ENCODE data around the gene PATJ.
"Not testable (repeated sequence)": the region's sequence is repeated elsewhere in the genome, so short reads cannot be mapped to it uniquely, and the experiment has no call there.

The PATJ gene

DNA sequence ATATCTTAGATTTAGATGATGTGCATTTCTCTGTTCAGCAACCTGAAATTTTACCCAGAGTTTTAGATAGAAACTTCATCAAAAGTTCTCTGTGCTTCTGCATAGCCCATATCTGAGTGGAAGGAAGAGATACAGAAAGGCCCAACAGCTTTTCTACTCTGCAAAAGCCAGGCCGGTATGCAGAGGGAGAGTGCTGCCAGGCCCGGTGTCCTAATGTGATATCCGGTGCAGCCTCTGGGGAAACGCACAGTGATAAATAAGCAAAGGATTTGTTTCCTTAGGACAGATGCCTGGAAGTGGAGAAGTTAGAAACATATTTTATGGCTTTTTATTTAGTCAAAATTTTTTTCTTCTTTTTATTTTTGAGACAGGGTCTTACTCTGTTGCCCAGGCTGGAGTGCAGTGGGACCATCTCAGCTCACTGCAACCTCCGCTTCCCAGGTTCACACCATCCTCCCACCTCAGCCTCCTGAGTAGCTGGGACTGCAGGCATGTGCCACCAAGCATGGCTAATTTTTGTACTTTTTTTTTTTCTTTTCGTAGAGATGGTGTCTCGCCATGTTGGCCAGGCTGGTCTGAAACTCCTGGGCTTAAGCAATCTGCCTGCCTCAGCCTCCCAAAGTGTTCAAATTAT, 145.8 kb downstream of the PATJ start:
- no peak for DNase-seq

DNA sequence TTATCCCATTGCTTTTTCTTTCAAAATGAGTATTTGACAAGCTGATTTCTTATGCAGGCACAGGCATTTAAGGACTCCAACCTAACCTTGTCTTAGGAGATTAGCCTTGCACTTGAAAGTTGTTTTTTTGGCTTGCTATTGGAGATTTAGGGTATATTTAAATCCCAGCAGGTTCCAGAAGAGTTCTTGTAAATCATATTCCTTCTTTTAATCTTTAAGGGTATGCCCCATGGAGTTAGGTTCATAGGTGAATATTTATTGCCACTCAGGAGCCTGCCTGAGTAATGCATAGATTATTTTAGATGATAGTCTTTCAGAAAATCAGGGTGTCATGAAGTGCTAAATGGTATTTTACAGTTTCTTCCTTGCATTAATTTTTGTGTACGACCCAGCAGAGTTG, 146.5 kb downstream of the PATJ start:
- no peak for DNase-seq

GRCh38 chr1:61890435-61890834, 148.2 kb downstream of the PATJ start:
- not testable (repeated sequence) for DNase-seq

DNA sequence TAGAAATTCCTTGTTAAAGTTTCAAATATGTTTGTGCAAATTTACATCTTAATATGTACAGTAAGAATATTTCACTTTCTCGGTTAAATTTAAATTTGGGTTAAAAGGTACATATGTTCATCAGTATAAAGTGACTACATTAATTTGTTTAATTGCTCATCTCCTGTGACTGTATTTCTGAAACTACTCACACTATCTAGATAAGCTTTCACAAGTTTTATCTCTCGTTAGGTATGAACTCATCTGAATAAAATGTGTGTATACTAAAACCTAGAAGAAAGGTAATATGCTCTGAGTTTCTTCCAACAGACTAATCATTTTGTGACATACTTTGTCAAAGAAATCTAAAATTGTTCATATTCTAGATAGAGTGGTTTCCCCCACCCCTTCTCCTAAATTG, 150.7 kb downstream of the PATJ start:
- no peak for DNase-seq

GRCh38 chr1:61894296-61894695, 152.0 kb downstream of the PATJ start:
- DNase-seq: not testable (repeated sequence)

- DNase-seq: no peak
Observed at GRCh38 chr1:61895175-61895574, 152.9 kb downstream of the PATJ start.

DNA sequence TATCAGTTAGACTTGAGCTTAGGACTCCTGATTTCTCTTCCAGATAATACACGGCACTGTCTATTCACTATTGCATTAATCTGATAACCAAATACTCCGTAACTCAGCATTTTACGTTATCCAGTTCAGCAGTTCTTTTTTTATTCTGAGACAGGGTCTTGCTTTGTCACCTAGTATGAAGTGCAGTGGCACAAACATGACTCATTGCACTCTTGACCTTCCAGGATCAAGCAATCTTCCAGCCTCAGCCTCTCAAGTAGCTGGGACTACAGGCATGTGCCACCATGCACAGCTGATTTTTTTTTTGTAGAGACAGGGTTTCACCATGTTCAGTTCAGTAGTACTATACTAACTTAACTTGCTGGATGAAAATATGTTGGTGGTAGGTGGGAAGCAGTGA, 156.4 kb downstream of the PATJ start:
- DNase-seq: no peak

- DNase-seq: no peak
Observed at GRCh38 chr1:61904354-61904753, 162.1 kb downstream of the PATJ start.

DNA sequence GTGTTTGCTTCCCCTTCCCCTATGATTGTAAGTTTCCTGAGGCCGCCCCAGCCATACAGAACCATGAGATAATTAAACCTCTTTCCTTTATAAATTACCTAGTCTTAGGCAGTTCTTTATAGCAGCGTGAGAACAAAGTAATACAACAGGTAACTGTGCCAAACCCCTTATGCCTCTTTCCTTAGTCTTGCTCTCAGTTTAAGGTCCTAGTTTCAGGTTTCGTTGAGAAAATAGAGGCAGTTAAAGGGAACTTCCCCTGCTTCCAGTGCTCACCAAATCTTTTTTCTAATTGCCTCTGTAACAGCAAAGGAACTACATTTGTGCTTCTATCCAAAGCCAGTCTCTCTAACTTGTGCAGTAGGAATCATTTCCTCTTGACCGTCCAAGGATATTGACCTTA, 164.8 kb downstream of the PATJ start:
- no peak for DNase-seq

- no peak for DNase-seq
Observed at GRCh38 chr1:61910035-61910434, 167.8 kb downstream of the PATJ start.

DNA sequence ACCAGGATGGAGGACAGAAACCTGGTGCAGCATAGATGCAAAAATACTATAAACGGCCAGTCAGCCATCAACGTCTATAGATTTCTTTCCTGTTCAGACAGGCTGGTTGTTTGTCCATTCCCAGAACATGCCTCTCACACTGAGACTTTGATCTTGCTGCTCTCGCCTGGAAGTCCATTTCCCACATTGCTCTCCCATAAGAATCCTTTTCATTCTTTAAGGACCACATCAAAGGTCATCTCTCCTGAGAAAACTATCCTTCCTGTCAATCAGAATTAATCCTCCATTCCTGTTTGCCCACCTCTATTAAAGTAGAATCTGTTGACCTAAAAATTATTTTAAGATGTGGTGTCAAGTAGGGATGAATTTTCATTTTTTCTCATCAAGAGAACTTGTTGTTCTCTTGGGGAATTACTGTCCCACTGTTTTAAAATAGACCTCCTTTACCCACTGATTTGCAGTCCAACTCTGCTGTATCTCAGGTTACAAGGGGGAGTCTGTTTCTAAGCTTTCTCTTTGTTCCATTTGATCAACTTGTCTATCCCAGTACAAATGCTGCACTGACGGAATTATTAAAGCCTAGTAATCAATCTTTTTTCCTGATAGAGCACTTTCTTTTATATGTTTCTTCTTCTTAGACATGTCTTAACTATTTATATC, 172.7 kb downstream of the PATJ start:
- no peak for DNase-seq

DNA sequence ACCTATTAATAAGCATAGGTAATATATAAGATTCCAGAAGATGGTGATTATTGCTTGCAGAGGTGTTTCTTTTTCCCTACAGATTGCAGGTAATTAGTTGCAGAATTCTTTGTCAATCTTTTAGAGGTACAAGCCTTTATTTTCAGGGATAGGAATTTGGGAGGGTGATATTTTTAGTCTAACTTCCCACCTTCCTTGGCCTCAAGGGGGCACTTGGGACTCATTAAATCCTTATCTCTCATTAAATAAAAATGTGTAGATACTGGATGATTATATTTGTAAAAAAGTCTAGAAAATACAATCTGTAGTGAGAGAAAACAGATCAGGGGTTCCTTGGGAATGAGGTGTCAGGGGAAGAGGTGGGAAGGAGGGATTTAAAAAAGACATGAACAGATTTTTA, 179.2 kb downstream of the PATJ start:
- no peak for DNase-seq

GRCh38 chr1:61922950-61923480, 180.7 kb downstream of the PATJ start:
- no peak for DNase-seq

DNA sequence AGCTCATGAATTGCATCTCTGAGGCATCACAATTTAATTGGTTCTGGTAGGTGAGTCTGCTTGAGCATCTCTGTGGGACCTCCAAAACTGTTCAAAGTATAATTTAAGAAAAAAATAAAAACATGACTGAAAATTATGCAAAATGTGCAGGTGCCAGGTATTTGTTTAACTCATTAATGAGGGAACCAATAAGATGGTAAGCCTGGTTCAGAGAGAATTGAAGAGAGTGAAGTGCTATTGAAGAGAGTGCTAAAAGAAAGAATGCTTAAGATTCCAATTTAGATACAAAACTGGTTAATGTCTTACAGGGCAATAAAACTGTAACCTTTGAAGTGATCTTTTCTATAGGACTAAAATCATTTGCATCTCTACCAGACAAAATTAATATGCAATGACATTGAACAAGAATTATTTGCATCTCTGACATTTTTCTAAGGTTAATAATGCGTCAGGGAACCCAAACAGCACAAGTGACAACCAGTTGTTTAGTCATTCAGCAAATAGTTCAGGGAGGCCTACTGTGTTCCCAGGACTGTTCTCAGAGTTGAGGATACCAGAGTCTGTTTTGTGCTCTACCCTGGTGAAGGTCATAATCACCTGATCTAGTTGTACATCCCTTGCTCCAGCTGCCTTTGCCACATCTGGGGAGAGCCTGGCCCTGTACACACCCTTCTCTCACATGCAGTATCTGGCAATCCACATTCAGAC, 183.5 kb downstream of the PATJ start:
- DNase-seq: no peak

DNA sequence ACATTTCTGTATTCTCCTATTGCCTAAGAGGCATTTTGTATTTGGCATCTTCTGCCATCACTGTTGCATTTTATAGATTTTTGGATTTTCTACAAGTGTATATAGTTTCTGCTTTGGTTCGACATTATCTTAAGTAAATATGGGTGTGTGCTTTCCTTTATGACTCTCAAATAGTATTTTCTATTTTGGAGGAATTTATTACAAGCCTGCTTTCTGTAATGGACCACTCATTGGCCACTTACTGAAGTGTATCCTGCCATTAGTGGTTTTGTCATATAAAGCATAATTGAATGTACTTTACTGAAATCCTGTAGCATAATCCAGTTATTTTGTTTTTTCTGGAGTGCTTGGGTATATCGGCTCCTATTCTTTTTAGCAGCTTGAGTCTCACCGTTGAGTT, 184.3 kb downstream of the PATJ start:
- DNase-seq: no peak

- DNase-seq: no peak
Observed at GRCh38 chr1:61930116-61930645, 187.9 kb downstream of the PATJ start.

GRCh38 chr1:61931587-61932279, 189.5 kb downstream of the PATJ start:
- no peak for DNase-seq

- no peak for DNase-seq
Observed at GRCh38 chr1:61935516-61935915, 193.2 kb downstream of the PATJ start.

DNA sequence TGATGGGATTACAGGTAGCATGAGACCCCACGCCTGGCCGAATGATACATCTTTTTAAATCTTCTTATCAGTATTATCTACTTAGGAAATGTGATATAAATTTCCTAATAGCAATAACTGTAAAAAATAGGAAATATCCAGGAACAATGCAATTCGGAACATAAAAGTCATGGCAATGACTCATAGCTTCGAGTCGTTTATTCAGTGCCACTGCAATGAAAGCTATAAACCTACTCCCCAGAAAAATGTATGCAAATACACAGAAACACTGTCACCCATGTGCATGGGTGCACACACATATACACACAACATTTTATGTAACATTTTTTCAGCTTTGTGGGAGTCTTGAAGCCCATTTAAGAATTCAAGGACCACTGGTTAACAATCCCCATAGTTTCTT, 194.6 kb downstream of the PATJ start:
- DNase-seq: no peak

DNA sequence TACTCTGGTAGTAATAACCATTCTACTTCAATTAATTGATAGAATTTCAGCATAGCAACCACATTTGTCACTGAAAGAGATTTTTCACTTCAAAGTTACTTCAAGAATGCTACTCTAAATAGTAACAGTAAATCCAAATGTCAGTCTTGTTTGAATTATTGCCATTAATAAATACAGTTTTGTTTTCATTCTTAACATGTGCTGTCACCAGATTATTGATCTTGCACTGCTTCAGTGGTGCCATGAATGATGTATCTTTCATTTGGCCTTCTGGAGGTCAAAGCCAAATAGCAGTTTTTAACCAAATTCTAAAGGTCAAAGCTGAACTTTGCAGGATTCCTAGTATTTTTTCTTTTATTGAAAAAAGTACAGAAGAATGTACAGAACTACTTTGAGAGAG, 199.5 kb downstream of the PATJ start:
- no peak for DNase-seq

DNA sequence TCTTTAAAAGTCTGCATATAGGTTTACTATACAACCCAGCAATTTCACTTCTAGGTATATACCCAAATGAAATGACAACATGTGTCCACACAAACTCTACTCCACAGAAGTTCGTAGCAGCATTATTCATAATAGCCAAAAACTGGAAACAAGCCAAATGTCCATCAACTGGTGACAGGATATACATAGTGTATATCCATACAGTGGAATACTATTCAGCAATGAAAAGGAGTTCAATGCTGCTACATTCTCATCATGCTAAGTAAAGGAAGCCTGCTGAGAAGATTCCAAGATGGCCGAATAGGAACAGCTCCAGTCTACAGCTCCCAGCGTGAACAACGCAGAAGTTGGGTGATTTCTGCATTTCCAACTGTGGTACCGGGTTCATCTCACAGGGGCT, 200.6 kb downstream of the PATJ start:
- no peak for DNase-seq

DNA sequence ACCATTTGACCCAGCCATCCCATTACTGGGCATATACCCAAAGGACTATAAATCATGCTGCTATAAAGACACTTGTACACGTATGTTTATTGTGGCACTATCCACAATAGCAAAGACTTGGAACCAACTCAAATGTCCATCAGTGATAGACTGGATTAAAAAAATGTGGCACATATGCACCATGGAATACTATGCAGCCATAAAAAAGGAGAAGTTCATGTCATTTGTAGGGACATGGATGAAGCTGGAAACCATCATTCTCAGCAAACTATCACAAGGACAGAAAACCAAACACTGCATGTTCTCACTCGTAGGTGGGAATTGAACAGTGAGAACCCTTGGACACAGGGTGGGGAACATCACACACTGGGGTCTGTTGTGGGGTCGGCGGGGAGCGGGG, 206.4 kb downstream of the PATJ start:
- DNase-seq: not testable (repeated sequence)

- no peak for DNase-seq
Observed at GRCh38 chr1:61950418-61950817, 208.1 kb downstream of the PATJ start.
